H1 (cell line): Measurements from ENCODE around the gene MAGEA1.

Experiments
- BRCA1 ChIP-seq: IDR thresholded peaks from 2 replicates; pipeline ENCODE4 v1.6.1; 2012; ENCODE audit warnings: low read depth, low read length, improper control_type of control experiment
- CREB1 ChIP-seq: IDR thresholded peaks from 2 replicates; pipeline ENCODE4 v1.6.1; 2012; ENCODE audit warnings: inconsistent platforms
- EZH2 ChIP-seq: fragments of 200-600 bp; sonication (generic); IDR thresholded peaks from 2 replicates; pipeline ENCODE4 v1.7.1; 2012; ENCODE audit warnings: low read depth, mild to moderate bottlenecking, moderate library complexity, low read length, inconsistent platforms; ENCODE audit not compliant: severe bottlenecking
- HDAC6 ChIP-seq: IDR thresholded peaks from one replicate; pipeline ENCODE4 v1.7.1; 2012; ENCODE audit warnings: low read depth, mild to moderate bottlenecking, inconsistent platforms, low read length, moderate library complexity
- JUN ChIP-seq: IDR thresholded peaks from 2 replicates; pipeline ENCODE4 v1.6.1; 2011; ENCODE audit warnings: low read depth, mild to moderate bottlenecking, improper control_type of control experiment, low read length
- PHF8 ChIP-seq: fragments of 200-600 bp; sonication (generic); conservative IDR thresholded peaks from 2 replicates; pipeline ENCODE4 v1.7.1; 2012; ENCODE audit warnings: low read depth, mild to moderate bottlenecking, inconsistent platforms, low read length, moderate library complexity
- POLR2A ChIP-seq, 2 experiments: IDR thresholded peaks; 1 replicate in 1 of 2; 2 replicates in 1 of 2; pipeline ENCODE4 v1.6.1; 2011; ENCODE audit warnings: low read depth in 2 of 2, low read length in 2 of 2, mild to moderate bottlenecking in 2 of 2; ENCODE audit errors: control extremely low read depth in 1 of 2
- RAD21 ChIP-seq, 2 experiments: IDR thresholded peaks in 1 of 2; conservative IDR thresholded peaks in 1 of 2; 2 replicates each; pipeline ENCODE4 v1.6.1; 2011; ENCODE audit warnings: low read depth in 2 of 2, low read length in 2 of 2, improper control_type of control experiment in 1 of 2, inconsistent platforms in 1 of 2, mild to moderate bottlenecking in 1 of 2, moderate library complexity in 1 of 2
- SIN3A ChIP-seq, 2 experiments: IDR thresholded peaks in 1 of 2; conservative IDR thresholded peaks in 1 of 2; 2 replicates each; pipeline ENCODE4 v1.6.1; 2011 to 2012; ENCODE audit warnings: low read length in 2 of 2, improper control_type of control experiment in 1 of 2, low read depth in 1 of 2, mild to moderate bottlenecking in 1 of 2
- SP1 ChIP-seq: IDR thresholded peaks from 2 replicates; pipeline ENCODE4 v1.6.1; 2011; ENCODE audit warnings: low read depth, low read length
- TF ChIP-seq, protein P1 (sequence below), 3 experiments: IDR thresholded peaks; 1 replicate in 2 of 3; 2 replicates in 1 of 3; pipeline versions ENCODE4 v1.5.1 to v1.6.1; 2011; ENCODE audit warnings: low read length in 3 of 3, mild to moderate bottlenecking in 3 of 3, inconsistent platforms in 2 of 3, low read depth in 1 of 3, moderate library complexity in 1 of 3; ENCODE audit not compliant: insufficient read depth in 1 of 3; ENCODE audit errors: control extremely low read depth in 1 of 3
- TF ChIP-seq, protein P2 (sequence below): IDR thresholded peaks from 2 replicates; pipeline ENCODE4 v1.6.1; 2012; ENCODE audit warnings: inconsistent platforms
- TF ChIP-seq, protein P3 (sequence below): IDR thresholded peaks from 2 replicates; pipeline ENCODE4 v1.6.1; 2012; ENCODE audit warnings: low read length, inconsistent platforms

DNA sequence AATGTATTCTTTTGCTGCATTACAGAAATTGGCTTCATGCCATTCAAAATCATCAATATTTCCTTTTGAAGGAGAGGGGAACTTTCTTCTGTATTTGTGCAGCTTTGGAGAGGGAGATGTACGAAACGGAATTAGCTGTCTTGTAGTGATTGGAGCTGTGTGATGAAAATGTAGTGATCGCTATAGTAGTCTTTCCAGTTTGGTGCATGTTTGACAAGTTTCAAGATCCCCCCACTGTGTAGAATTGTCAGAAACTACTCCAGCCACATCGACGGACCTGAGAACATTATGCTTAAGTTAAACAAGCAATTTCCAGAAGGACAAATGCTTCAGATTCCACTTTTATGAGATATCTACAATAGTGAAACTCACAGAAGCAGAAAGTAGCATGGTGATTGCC is 21.6 kb upstream of the MAGEA1 start:
- TF ChIP-seq, protein P1, sequence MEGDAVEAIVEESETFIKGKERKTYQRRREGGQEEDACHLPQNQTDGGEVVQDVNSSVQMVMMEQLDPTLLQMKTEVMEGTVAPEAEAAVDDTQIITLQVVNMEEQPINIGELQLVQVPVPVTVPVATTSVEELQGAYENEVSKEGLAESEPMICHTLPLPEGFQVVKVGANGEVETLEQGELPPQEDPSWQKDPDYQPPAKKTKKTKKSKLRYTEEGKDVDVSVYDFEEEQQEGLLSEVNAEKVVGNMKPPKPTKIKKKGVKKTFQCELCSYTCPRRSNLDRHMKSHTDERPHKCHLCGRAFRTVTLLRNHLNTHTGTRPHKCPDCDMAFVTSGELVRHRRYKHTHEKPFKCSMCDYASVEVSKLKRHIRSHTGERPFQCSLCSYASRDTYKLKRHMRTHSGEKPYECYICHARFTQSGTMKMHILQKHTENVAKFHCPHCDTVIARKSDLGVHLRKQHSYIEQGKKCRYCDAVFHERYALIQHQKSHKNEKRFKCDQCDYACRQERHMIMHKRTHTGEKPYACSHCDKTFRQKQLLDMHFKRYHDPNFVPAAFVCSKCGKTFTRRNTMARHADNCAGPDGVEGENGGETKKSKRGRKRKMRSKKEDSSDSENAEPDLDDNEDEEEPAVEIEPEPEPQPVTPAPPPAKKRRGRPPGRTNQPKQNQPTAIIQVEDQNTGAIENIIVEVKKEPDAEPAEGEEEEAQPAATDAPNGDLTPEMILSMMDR (IDR thresholded peaks at IDR 0.05; ENCODE audit: control extremely low read depth in 1 of 3, insufficient read depth in 1 of 3, low read depth in 1 of 3, low read length in 3 of 3): no peak
- TF ChIP-seq, protein P2, sequence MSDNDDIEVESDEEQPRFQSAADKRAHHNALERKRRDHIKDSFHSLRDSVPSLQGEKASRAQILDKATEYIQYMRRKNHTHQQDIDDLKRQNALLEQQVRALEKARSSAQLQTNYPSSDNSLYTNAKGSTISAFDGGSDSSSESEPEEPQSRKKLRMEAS: no peak
- TF ChIP-seq JUN (no peak), EZH2 (no peak), POLR2A (IDR thresholded peaks at IDR 0.05; ENCODE audit: control extremely low read depth in 1 of 2, low read depth in 2 of 2, low read length in 2 of 2) (no peak), PHF8 (no peak), BRCA1 (no peak), HDAC6 (no peak), SIN3A (conservative IDR thresholded peaks at IDR 0.05 in 1 of 2, IDR thresholded peaks at IDR 0.05 in 1 of 2; ENCODE audit: low read depth in 1 of 2, low read length in 2 of 2) (no peak), RAD21 (IDR thresholded peaks at IDR 0.05 in 1 of 2, conservative IDR thresholded peaks at IDR 0.05 in 1 of 2; ENCODE audit: low read depth in 2 of 2, low read length in 2 of 2) (no peak), CREB1 (no peak), SP1 (no peak)
- TF ChIP-seq, protein P3, sequence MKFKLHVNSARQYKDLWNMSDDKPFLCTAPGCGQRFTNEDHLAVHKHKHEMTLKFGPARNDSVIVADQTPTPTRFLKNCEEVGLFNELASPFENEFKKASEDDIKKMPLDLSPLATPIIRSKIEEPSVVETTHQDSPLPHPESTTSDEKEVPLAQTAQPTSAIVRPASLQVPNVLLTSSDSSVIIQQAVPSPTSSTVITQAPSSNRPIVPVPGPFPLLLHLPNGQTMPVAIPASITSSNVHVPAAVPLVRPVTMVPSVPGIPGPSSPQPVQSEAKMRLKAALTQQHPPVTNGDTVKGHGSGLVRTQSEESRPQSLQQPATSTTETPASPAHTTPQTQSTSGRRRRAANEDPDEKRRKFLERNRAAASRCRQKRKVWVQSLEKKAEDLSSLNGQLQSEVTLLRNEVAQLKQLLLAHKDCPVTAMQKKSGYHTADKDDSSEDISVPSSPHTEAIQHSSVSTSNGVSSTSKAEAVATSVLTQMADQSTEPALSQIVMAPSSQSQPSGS: no peak
